ENCODE results near the gene EGFL8. TPM values are rescaled to one million over a fixed set of nuclear protein-coding genes. Genes with fewer than 3 reads are reported as not detected.

Gene EGFL8
- total and polyA plus RNA-seq, 9 of the 15 experiments (the other 6 are each of a cell fraction or from before 2014, with no cell fraction given), result 2.2 to 47.4 (median 14.2) TPM

- in situ Hi-C loops (cut with MboI) (no loop called here), intact Hi-C loops (cut with micrococcal nuclease) (loop anchor here (1.0 to 10.0 kb wide), 9 partner anchors 35 to 582 kb away; partner anchors contain the start of genes PPT2, RNF5 and ZBTB12)
- Histone ChIP-seq H3K9me3 (replicated peaks; ENCODE audit: control insufficient read depth, insufficient read depth, low read depth, low read length) (no peaks in the 10 kb centered on the region), H3K9me1 (ENCODE audit: control insufficient read depth, insufficient read depth, low read length) (peaks cover 3% of the 10 kb centered on the region), H3K27me3 (ENCODE audit: control insufficient read depth in 2 of 2, insufficient read depth in 2 of 2, low read length in 2 of 2) (no peaks in the 10 kb centered on the region), H3K79me2 (ENCODE audit: control insufficient read depth, insufficient read depth, low read length) (no peaks in the 10 kb centered on the region), H3K36me3 (ENCODE audit: control insufficient read depth, insufficient read depth, low read length) (peaks cover 73% of the 10 kb centered on the region), H2AFZ (ENCODE audit: low read depth, low read length) (peak overlapping the region; percentile 44), H3K4me3 (no peak overlapping the region), H3K4me2 (ENCODE audit: insufficient read depth, low read length) (peak overlapping the region; percentile 57), H3K4me1 (replicated peaks in 1 of 2; ENCODE audit: control insufficient read depth in 2 of 2, insufficient read depth in 2 of 2, low read length in 2 of 2) (peaks cover 7 to 8% of the 10 kb centered on the region in 2 experiments; a peak in 4 of 5 replicates), H3K9ac (ENCODE audit: insufficient read depth in 1 of 2, low read depth in 2 of 2, low read length in 2 of 2) (peak overlapping the region; percentile 13 to 39; a peak in 2 of 4 replicates), H4K20me1 (replicated peaks; ENCODE audit: control insufficient read depth, insufficient read depth, low read length) (no peaks in the 10 kb centered on the region), H3K27ac (ENCODE audit: extremely low read depth, low read depth, low read length) (peak overlapping the region; percentile 43; the same call in 2 of the 3 replicates)
- BruUV-seq (replicated peaks), result no TSS peak
- 12% methylated on average over 17 of the region's 17 CpGs for WGBS (ENCODE audit: insufficient coverage, low coverage, missing lambda C conversion rate)
- ChIA-PET POLR2A (interaction anchor here (0.6 to 4.6 kb wide), 10 partner anchors 9 to 232 kb away, joined by 3 to 25 read pairs (median 4); partner anchors contain the start of genes ATF6B, FKBPL, RNF5 and TNXB), CTCF (ENCODE audit: low intra/inter-chr PET ratio) (interaction anchor here (0.8 to 2.5 kb wide), 6 partner anchors 9 to 79 kb away, joined by 3 to 51 read pairs (median 4); partner anchors contain the start of genes ATF6B and PPT2)
- peak; percentile 96 for ATAC-seq
- peak; percentile 86 to 93 (median 88) for DNase-seq (ENCODE audit: extremely low read depth in 1 of 4, low spot score in 3 of 4)
- FAIRE-seq, result peak; percentile 95
- TF ChIP-seq YY1 (IDR thresholded peaks at IDR 0.05; ENCODE audit: borderline replicate concordance in 1 of 3, control insufficient read depth in 1 of 3, extremely low read depth in 1 of 3, insufficient read depth in 3 of 3, insufficient read length in 1 of 3, insufficient replicate concordance in 2 of 3, low read depth in 1 of 3, low read length in 2 of 3), result peak in 2 of 3 experiments; percentile 47 to 57
- 0 out of 2 replicates have a peak, but pooled peaks have one; percentile 44 for TF ChIP-seq POLR2G (IDR thresholded peaks at IDR 0.05; ENCODE audit: low read depth, low read length)
- TF ChIP-seq TRIM25 (IDR thresholded peaks at IDR 0.05; ENCODE audit: borderline replicate concordance), result 0 out of 2 replicates have a peak, but pooled peaks have one; percentile 37
- TF ChIP-seq SMC3 (conservative IDR thresholded peaks at IDR 0.05; ENCODE audit: insufficient read depth, low read depth, low read length), result peak; percentile 99
- no peak for TF ChIP-seq SIX5 (IDR thresholded peaks at IDR 0.05; ENCODE audit: borderline replicate concordance in 1 of 2, insufficient read depth in 1 of 2, low read depth in 1 of 2, low read length in 2 of 2)
- TF ChIP-seq KAT7 (CRISPR knock-in tag; IDR thresholded peaks at IDR 0.05; ENCODE audit: borderline replicate concordance), result peak; percentile 40; the same call in 1 of the 2 replicates
- TF ChIP-seq CREM (IDR thresholded peaks at IDR 0.05; ENCODE audit: low read depth), result 0 out of 2 replicates have a peak, but pooled peaks have one; percentile 4
- peak; percentile 66; the same call in 1 of the 2 replicates for TF ChIP-seq CTBP1 (IDR thresholded peaks at IDR 0.05; ENCODE audit: borderline replicate concordance)
- TF ChIP-seq BACH1 (tag; IDR thresholded peaks at IDR 0.05), result 0 out of 2 replicates have a peak, but pooled peaks have one; percentile 19
- TF ChIP-seq ZBTB17 (CRISPR knock-in tag; IDR thresholded peaks at IDR 0.05), result peak; percentile 50; the same call in 1 of the 2 replicates
- peak; percentile 43; the same call in 1 of the 2 replicates for TF ChIP-seq FOSL1 (tag; conservative IDR thresholded peaks at IDR 0.05)
- no peak for TF ChIP-seq ZSCAN32 (CRISPR knock-in tag; IDR thresholded peaks at IDR 0.05)
- 0 out of 2 replicates have a peak, but pooled peaks have one; percentile 30 for TF ChIP-seq ETS1 (conservative IDR thresholded peaks at IDR 0.05; ENCODE audit: control insufficient read depth, low read depth, low read length)
Measured at GRCh38 chr6:32118782-32119628, 45.4 kb upstream of the EGFL8 start.

Measured in K562 (cell line).